Activated CD8-positive, alpha-beta memory T cell treated with anti-CD3 and anti-CD28 coated beads, Interleukin-2, amount 50 U/mL, for 24 hours (primary cell): ENCODE results near the gene VAC14.
"Not testable (repeated sequence)": the region's sequence is repeated elsewhere in the genome, so short reads cannot be mapped to it uniquely, and the experiment has no call there.

Experiments
- DNase-seq: peaks from one replicate; pipeline ENCODE4 v3.0.0-alpha.2; 2020; ENCODE audit errors: extremely low read depth

VAC14 gene

DNA sequence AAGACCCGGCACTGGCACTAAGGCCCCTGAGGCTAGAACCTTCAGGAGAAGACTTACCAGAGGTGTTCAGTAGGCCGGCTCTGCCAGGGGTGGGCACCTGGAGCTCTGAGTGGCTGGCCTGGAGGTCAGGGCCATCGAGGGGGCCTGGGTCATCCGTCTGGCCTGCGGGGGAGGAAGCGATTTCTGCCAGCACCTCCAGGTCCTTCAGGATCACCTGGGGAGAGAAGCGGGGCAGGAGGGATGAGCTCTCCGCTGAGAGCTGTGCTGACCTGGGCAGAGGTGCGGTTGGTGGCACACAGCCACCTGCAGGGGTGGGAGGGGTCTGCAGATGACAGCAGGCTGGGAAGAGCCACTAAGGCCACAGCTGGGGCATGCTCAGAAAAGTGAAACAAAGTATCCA is 56.6 kb downstream of the VAC14 start:
- DNase-seq = no peak

DNA sequence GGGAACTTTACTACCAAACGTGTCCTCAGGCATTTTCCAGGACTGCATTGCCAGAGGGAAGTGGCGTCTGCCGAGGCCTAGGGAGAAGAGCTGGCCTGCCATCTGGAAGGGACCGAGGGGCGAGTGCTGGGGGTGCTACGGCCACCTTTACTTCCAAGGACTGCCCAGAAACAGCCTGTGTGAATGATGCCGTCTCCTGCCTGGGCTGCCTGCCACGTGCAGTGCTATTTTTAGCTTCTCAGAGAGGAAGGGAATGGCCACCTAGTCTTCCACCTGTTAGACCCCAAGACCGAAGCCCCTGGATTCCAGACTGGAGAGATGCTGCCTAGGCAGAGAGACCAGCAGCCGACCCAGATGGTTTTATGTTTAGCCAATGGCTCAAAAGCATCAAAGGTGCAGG is 57.2 kb downstream of the VAC14 start:
- DNase-seq = no peak

DNA sequence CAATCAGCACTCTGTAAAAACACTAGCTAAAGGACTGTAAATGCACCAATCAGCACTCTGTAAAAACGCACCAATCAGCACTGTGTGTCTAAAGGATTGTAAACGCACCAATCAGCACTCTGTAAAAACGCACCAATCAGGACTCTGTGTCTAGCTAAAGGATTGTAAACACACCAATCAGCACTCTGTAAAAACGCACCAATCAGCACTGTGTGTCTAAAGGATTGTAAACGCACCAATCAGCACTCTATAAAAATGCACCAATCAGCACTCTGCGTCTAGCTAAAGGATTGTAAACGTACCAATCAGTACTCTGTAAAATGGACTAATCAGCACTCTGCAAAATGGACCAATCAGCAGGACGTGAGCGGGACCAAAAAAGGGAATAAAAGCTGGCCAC is 58.0 kb downstream of the VAC14 start:
- DNase-seq = not testable (repeated sequence)

DNA sequence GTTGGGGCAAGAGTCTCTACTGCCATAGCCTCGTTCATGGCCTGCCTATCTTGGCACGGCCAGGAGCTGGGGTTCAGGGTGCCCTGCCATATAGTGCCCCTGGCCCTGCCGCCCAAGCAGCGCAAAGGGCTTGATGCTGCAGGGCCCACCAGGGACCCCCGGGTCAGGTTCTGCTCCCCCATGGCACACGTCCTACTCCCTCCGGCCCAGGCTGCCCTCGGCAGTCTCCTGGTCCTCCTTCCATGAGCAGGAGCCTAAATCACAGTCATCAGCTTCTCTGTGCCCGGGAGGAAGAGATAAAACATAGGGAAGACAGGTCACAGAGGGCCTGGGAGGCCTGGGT is 59.2 kb downstream of the VAC14 start:
- DNase-seq = no peak

DNA sequence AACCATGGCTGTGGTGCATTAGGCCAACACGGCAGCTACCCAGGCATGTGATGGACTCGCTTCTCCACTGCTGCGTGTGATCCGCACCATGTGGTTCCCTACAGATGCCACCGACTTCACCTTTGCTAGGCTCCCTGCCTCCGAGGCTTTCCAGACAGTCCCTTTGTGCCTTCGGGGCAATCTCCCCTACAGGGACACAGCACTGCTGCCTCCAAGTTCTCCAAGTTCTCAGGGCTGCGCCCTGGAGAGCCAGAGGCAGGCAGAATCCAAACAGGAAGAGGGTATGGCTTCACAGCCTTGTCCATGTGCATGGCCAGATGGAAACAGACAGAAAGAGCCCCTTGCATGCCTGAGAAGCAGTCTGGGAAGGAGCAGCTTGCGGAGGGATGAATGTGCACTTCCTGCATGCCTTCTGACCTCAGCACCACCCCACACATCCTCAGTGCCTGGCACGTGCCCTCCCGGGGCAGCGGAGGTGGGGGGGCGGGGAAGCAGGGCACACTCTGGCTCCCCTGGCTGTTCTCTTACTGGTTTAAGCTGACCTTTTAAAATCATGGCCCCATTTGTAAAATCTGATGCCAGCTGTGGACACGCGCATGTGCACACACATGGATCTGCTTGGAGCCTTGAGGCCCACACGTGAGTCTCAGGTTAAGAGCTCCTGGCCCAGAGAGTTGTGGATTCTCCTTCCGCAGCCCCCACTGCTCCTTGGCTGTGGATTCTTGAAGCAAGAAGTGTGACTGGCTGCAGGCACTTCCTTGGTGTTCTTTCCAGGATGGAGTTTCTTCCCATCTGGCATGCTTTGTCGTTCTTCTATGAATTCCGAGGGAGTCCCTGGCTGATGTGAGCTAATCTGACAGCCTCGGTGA is 59.8 kb downstream of the VAC14 start:
- DNase-seq = no peak

DNA sequence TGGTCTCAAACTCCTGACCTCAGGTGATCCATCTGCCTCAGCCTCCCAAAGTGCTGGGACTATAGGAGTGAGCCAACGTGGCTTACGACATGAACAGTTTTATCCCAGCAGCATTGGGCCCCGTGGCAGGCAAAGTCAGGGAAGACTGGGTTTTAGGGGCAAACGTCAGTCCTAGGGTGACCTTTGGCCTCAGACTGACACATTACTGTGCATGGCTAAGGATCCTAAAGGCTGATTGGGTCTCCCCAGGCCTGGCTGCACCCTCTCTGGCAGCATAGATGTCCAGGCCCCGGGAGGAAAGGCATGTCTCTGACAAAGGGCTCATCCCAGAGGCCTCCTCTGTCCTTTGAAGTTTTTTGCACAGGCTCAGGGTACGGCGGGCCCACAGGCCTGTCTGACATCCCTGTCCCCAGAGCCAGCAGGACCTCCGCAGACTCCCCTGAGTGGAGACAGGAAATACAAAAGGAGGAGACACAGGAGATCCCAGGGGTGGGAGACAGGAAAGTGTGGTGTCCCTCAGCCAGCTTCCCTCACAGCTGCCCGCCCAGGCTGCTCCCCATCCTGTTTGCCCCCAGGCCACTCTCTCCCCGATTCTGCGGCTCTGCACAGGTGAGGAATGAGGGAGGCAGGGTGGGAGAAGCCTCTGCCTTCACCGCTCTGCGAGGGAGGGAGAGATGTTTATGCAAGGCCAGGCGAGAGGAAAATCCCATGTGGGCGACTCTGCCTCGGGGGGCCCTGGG is 60.6 kb downstream of the VAC14 start:
- DNase-seq = no peak

DNA sequence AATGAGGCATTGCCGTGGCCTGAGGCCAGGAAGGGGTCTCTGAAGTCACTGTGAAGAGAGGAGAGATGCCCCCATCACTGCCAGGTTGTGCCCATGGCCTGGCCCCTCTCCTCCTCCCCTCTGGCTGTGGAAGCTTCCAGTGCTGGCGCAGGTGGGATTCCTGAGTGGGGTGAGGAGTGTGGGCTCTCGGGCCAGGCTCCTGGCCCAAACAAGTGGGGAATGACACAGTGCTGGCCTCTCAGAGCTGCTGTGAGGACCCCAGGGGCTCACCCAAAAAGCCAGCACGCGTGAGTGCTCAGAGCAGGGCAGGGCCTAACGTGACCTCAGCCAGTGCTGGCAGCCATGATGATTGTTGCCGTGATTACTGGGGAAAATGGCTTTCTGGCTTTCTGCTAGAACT is 61.6 kb downstream of the VAC14 start:
- no peak for DNase-seq

DNA sequence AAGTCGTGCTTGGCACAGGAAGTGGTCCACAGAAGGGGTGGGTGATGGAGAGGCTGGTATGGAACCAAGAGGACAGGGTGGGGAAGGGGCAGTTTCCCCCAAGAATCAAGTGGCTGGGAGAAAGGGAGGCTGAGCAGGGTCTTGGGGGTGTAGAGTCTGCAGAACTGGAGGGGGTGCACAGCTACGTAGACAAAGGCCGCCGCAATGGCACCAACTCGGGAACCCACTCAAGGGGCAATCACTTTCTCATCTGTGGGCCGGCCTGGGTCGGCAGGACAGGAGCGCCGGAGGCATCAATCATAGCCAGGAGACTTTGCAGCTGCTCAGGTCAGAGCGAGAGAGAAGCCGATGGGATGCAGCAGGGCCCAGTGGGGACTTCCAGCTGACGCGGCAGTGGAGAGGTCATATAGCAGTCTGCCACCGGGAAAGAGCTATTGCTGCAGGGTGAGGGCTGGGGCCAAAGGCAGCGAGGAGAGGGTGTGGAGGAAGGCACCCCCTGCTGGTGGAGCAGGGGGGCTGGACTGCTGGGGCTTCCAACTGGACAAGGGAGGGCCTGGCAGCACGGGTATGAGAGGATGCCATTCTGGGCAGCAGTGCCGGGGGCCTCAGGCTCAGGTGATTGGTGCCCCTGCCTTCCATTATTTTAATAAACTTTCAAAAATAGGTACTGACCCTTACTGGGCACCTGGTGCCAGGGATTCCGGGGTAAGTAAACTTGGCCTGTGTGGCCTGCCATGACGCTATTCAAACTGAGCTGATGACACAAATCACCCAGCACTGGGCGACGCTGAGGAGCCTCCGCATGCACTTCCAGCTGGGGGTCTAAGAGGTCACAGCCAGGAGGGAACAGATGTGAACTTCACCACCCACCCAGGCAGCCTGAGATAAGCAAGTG is 62.6 kb downstream of the VAC14 start:
- no peak for DNase-seq

GRCh38 chr16:70737377-70738082 is 63.4 kb downstream of the VAC14 start:
- peak; percentile 57 for DNase-seq

GRCh38 chr16:70736465-70737376 is 64.2 kb downstream of the VAC14 start:
- DNase-seq = no peak

GRCh38 chr16:70735141-70735979 is 65.6 kb downstream of the VAC14 start:
- DNase-seq = no peak

GRCh38 chr16:70734522-70735095 is 66.3 kb downstream of the VAC14 start:
- no peak for DNase-seq

- DNase-seq = no peak
Observed at GRCh38 chr16:70730944-70731343, 70.0 kb downstream of the VAC14 start.

GRCh38 chr16:70730031-70730430 is 70.9 kb downstream of the VAC14 start:
- DNase-seq = no peak

GRCh38 chr16:70729292-70729691 is 71.7 kb downstream of the VAC14 start:
- no peak for DNase-seq

DNA sequence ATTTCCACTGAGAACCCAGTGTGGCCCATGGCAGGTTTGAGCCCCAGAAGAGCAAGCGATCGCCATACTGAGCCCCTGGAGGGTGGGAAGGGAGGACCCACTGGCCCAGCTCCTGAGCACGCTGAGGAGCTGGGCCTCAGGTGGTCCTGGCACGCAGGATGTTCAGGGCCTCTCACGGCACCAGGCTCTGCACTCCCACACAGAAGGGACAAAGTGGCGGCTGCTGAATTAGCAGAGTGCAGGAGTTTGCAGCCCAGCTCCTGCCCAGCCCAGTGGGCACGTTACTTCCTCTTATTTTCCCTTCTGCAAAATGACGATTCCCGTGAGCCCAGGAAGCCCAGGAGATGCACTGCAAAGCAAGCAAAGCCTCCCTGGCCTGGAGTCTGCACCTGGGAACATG is 72.8 kb downstream of the VAC14 start:
- no peak for DNase-seq

GRCh38 chr16:70726892-70727361 is 74.0 kb downstream of the VAC14 start:
- no peak for DNase-seq

DNA sequence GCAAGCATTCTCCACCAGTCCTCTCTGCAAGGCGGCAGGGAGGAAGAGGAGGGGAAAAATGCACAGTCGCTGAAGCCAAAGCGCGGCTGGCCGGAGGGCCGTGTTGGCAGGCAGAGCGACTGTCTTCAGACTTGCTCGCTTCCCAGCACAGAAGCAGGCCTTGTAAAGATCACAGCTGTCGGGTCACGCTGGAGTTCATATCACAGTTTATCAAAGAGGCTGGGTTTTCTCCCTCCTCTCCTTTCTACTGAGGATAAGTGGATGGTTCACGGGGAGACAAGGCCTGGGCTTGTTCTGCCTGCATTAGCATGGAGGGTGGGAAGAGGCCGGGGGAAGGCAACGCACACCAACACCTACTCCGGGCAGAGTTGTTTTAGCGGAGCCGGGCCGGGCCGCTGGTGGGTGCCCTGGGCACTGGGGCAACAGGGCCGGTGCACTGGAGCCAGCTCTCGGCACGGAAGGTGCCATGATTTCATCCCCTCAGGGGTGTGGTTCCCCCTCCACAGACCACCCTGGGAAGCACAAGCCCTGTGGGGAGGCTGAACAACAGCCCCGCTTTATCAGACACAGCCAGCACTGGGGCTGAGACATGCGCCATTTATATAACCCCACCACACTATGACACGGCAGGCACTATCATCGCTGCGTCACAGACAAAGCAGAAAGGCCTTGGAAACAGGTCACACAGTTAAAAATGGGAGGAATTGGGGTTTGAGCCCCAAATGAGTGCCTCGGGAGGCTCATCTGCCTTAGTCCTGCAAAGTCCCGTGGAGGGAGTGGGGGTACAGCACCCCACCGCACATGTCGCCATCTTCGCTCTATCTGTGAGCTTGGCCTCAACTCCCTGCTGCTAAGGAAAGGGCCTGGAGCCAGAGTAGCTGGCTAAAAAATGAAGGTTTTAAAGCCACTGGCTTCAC is 74.8 kb downstream of the VAC14 start:
- no peak for DNase-seq
